ENCODE data around the gene PARD3.

The PARD3 gene

DNA sequence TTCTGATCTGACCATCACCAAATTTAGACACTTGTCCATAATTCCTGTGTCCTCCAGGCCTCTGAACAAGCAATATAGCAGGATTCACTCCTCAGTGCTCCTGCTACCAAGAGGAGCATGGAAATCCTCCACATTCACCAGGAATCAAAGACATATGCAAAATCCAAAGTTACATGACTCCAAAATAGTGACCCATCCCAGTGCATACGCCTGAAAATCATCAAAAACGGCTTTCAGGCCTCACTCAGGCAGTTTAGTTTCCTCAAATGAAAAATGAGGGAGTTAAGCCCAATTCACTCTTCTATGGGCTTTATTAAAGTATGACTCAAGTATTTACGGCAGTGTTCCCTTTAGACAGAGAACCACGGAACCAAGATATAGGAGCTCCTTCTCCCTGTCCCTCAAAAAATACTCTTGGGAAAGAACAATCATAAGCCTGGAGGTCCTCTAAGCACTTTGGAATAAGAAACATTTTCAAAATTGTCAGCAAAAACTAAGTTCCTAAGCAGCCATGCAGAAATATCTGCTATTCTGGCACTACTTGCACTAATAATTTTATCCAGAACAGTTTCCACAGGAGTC lies 240.7 kb downstream of the PARD3 start:
- Histone ChIP-seq H3K4me1 (ENCODE audit: insufficient read depth, low read length, poor library complexity, severe bottlenecking) (peaks cover 10% of the 10 kb centered on the region), H3K79me2 (ENCODE audit: insufficient read depth, low read length) (peaks cover 40% of the 10 kb centered on the region; the same call in 1 of the 2 replicates), H3K27me3 (ENCODE audit: insufficient read depth, low read length, poor library complexity, severe bottlenecking) (no peaks in the 10 kb centered on the region), H3K9ac (ENCODE audit: low read depth, low read length, poor library complexity, severe bottlenecking) (no peak overlapping the region), H3K4me3 (ENCODE audit: low read length, poor library complexity, severe bottlenecking) (no peak overlapping the region), H2AFZ (ENCODE audit: low read length) (no peak overlapping the region), H3K9me2 (replicated peaks; ENCODE audit: low read depth, low read length) (no peaks in the 10 kb centered on the region), H3K9me3 (ENCODE audit: insufficient read depth, low read depth, low read length) (no peaks in the 10 kb centered on the region), H4K20me1 (ENCODE audit: insufficient read depth, low read length, poor library complexity, severe bottlenecking) (peaks cover 8% of the 10 kb centered on the region), H3F3A (ENCODE audit: low read depth) (no peaks in the 10 kb centered on the region; the same call in 1 of the 2 replicates), H3K36me3 (ENCODE audit: insufficient read depth, low read length) (no peaks in the 10 kb centered on the region), H3K4me2 (ENCODE audit: low read depth, low read length, poor library complexity, severe bottlenecking) (no peak overlapping the region)
- TF ChIP-seq, protein P1, sequence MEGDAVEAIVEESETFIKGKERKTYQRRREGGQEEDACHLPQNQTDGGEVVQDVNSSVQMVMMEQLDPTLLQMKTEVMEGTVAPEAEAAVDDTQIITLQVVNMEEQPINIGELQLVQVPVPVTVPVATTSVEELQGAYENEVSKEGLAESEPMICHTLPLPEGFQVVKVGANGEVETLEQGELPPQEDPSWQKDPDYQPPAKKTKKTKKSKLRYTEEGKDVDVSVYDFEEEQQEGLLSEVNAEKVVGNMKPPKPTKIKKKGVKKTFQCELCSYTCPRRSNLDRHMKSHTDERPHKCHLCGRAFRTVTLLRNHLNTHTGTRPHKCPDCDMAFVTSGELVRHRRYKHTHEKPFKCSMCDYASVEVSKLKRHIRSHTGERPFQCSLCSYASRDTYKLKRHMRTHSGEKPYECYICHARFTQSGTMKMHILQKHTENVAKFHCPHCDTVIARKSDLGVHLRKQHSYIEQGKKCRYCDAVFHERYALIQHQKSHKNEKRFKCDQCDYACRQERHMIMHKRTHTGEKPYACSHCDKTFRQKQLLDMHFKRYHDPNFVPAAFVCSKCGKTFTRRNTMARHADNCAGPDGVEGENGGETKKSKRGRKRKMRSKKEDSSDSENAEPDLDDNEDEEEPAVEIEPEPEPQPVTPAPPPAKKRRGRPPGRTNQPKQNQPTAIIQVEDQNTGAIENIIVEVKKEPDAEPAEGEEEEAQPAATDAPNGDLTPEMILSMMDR (conservative IDR thresholded peaks at IDR 0.05; ENCODE audit: low read length), result no peak
- TF ChIP-seq EZH2phosphoT487 (IDR thresholded peaks at IDR 0.05; ENCODE audit: borderline replicate concordance), result no peak

- TF ChIP-seq, protein P1 (conservative IDR thresholded peaks at IDR 0.05; ENCODE audit: low read length), result no peak
- TF ChIP-seq EZH2phosphoT487 (IDR thresholded peaks at IDR 0.05; ENCODE audit: borderline replicate concordance), result no peak
- Histone ChIP-seq H4K20me1 (ENCODE audit: insufficient read depth, low read length, poor library complexity, severe bottlenecking) (peaks cover 8% of the 10 kb centered on the region), H3K4me2 (ENCODE audit: low read depth, low read length, poor library complexity, severe bottlenecking) (no peak overlapping the region), H3K9ac (ENCODE audit: low read depth, low read length, poor library complexity, severe bottlenecking) (no peak overlapping the region), H3K36me3 (ENCODE audit: insufficient read depth, low read length) (no peaks in the 10 kb centered on the region), H3F3A (ENCODE audit: low read depth) (no peaks in the 10 kb centered on the region; the same call in 1 of the 2 replicates), H3K4me3 (ENCODE audit: low read length, poor library complexity, severe bottlenecking) (no peak overlapping the region), H3K9me3 (ENCODE audit: insufficient read depth, low read depth, low read length) (no peaks in the 10 kb centered on the region), H3K79me2 (ENCODE audit: insufficient read depth, low read length) (peaks cover 46% of the 10 kb centered on the region), H2AFZ (ENCODE audit: low read length) (no peak overlapping the region), H3K4me1 (ENCODE audit: insufficient read depth, low read length, poor library complexity, severe bottlenecking) (peaks cover 16% of the 10 kb centered on the region), H3K9me2 (replicated peaks; ENCODE audit: low read depth, low read length) (no peaks in the 10 kb centered on the region), H3K27me3 (ENCODE audit: insufficient read depth, low read length, poor library complexity, severe bottlenecking) (no peaks in the 10 kb centered on the region)
Observed at GRCh38 chr10:34570887-34571286, 244.2 kb downstream of the PARD3 start.

DNA sequence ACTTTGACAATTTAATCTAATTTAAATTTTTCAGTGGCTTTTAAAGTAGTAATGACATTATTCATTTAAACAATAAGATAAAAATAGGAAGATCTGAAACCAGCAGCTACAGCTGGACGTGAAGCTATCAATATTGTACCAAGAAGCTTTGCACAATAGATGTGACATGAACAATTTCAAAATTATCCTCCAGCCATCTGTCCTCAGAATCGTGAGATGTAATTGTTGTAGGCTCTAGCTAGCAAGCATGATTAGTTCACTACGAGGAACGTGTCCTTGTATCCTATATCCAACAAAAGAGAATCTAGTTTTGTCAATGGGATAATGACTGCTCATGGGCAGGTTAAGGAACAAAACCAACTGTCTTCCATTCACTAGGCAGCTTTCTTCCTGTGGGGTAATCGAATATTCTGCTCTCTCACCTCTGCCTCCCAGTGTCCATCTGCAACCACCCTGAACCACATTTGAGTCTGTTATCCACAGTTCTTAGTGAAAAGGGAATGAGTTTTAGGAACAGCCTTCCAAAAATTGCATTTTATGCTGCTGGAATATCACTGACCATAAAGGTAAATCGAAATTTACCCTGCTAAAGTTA lies 247.3 kb downstream of the PARD3 start:
- H3K79me2 ChIP-seq (ENCODE audit: insufficient read depth, low read length), result peaks cover 29% of the 10 kb centered on the region
- peaks cover 13% of the 10 kb centered on the region for H3K4me1 ChIP-seq (ENCODE audit: insufficient read depth, low read length, poor library complexity, severe bottlenecking)
- no peak overlapping the region for H2AFZ ChIP-seq (ENCODE audit: low read length)
- peaks cover 8% of the 10 kb centered on the region for H4K20me1 ChIP-seq (ENCODE audit: insufficient read depth, low read length, poor library complexity, severe bottlenecking)
- no peaks in the 10 kb centered on the region for H3K9me3 ChIP-seq (ENCODE audit: insufficient read depth, low read depth, low read length)
- no peak overlapping the region for H3K4me2 ChIP-seq (ENCODE audit: low read depth, low read length, poor library complexity, severe bottlenecking)
- no peaks in the 10 kb centered on the region for H3K9me2 ChIP-seq (replicated peaks; ENCODE audit: low read depth, low read length)
- H3K9ac ChIP-seq (ENCODE audit: low read depth, low read length, poor library complexity, severe bottlenecking), result no peak overlapping the region
- no peak for TF ChIP-seq EZH2phosphoT487 (IDR thresholded peaks at IDR 0.05; ENCODE audit: borderline replicate concordance)
- TF ChIP-seq, protein P1 (conservative IDR thresholded peaks at IDR 0.05; ENCODE audit: low read length), result no peak
- H3K4me3 ChIP-seq (ENCODE audit: low read length, poor library complexity, severe bottlenecking), result no peak overlapping the region
- H3K36me3 ChIP-seq (ENCODE audit: insufficient read depth, low read length), result no peaks in the 10 kb centered on the region
- no peaks in the 10 kb centered on the region for H3K27me3 ChIP-seq (ENCODE audit: insufficient read depth, low read length, poor library complexity, severe bottlenecking)
- H3F3A ChIP-seq (ENCODE audit: low read depth), result no peaks in the 10 kb centered on the region; the same call in 1 of the 2 replicates

Data from Loucy (cell line).